Uterus (tissue), 2 donors: Measurements from ENCODE around the gene MRPS18C.

Experiments used
- CTCF ChIP-seq, 4 experiments: fragments of 200-600 bp in 2 of 4; fragments of 450-650 bp in 2 of 4; sonication (generic) in 2 of 4; IDR thresholded peaks; one replicate each; pipeline ENCODE4 v1.5.1; 2016 to 2019; ENCODE audit warnings: antibody characterized with exemption in 4 of 4, mild to moderate bottlenecking in 2 of 4, moderate library complexity in 1 of 4
- POLR2A ChIP-seq, 2 donors: fragments of 450-650 bp; IDR thresholded peaks; one replicate each; pipeline ENCODE4 v1.6.1; 2016; ENCODE audit warnings: antibody characterized with exemption in 2 of 2, mild to moderate bottlenecking in 1 of 2, moderate library complexity in 1 of 2

- TF ChIP-seq CTCF (IDR thresholded peaks at IDR 0.05) = no peak
- no peak for TF ChIP-seq POLR2A (IDR thresholded peaks at IDR 0.05)
These were observed 47.0 kb upstream of the MRPS18C start for GRCh38 chr4:83408908-83409307.
